Measurements from ENCODE around the gene CCDC83. TPM values are rescaled to one million over a fixed set of nuclear protein-coding genes. Genes with fewer than 3 reads are reported as not detected.

The CCDC83 gene
- total and polyA plus RNA-seq, 5 donors: not detected

DNA sequence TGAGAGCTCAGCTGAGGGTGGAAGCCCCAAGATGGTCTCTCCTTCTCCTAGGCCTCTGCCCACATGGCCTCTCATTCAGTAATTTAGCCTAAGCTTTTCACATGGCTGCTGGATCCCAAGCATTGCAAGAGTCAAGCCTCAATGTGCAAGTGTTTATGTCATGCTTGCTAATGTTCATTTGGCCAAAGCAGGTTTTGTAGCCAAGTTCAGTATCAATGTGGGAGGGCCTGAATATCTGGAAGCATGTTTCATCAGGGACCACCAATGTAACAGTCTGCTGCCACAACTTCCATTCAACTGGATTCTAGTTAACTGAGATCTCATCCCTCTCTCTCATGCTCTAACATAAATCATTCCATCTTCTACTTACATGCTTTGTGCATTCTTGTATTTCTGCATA, 35.7 kb upstream of the CCDC83 start:
- no peak for DNase-seq
- intact Hi-C loops (cut with DNase I): no loop called here
- no peaks in the 10 kb centered on the region for H3K9me3 ChIP-seq (ENCODE audit: control insufficient read depth, low read length)

DNA sequence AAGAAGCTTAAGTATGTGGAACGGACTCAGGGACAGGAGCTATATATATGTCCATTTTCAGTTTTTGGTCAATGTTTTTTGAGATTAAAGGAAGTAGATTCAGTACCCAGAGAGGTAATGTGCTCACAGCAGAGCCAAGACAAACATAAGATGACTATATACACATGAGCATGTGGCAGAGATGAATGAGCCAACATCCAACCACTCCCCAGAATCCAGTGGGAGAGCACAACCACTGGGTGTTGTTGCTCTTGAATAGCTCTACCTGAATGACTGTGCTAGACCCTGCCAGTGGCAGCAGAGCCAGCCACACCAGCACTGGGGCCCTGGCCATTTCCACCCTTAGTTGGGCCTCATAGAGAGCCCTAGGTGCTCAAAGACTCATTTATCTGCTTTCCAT, 33.5 kb upstream of the CCDC83 start:
- 81% methylated on average over 1 of the region's 1 CpG for WGBS
- ATAC-seq (no peak), DNase-seq (no peak)
- Histone ChIP-seq H3K27ac (ENCODE audit: low read length) (no peak overlapping the region), H3K27me3 (ENCODE audit: control insufficient read depth, insufficient read depth) (no peaks in the 10 kb centered on the region), H3K4me3 (ENCODE audit: low read length) (no peak overlapping the region), H3K9me3 (ENCODE audit: control insufficient read depth, low read length) (no peaks in the 10 kb centered on the region), H3K4me1 (ENCODE audit: control insufficient read depth, insufficient read depth, low read length) (peaks cover 3% of the 10 kb centered on the region)
- intact Hi-C loops (cut with DNase I): loop anchor here in 2 of 4 donors (10.0 kb wide), 2 partner anchors 127 to 227 kb away; no protein-coding TSS in a partner anchor

More for the DNA sequence above, 35.7 kb upstream of the CCDC83 start:
- Histone ChIP-seq H3K27ac (ENCODE audit: low read length) (no peak overlapping the region), H3K27me3 (ENCODE audit: control insufficient read depth, insufficient read depth) (no peaks in the 10 kb centered on the region), H3K4me3 (ENCODE audit: low read length) (no peak overlapping the region), H3K4me1 (ENCODE audit: control insufficient read depth, insufficient read depth, low read length) (peaks cover 3% of the 10 kb centered on the region)
- ATAC-seq: no peak

DNA sequence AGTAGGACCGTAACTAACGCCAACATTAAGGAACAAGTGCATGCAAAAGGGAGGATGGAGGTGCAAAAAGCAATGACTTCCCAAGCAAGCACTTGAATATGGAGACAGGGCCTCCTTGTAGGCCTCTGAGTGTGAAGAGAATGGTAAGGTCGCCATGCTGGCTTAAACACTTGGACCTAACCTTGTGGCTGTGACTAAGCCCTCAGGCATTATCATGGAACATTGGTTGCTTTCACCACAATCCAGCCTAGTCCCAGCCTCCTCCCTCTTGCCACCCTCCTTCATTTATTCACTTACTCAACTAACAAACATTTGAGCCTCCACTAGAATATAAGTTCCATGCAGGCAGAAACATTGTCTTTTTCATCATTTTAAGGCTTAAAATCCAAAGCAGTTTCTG, 32.4 kb upstream of the CCDC83 start:
- Histone ChIP-seq H3K9me3 (ENCODE audit: control insufficient read depth, low read length) (no peaks in the 10 kb centered on the region), H3K4me1 (ENCODE audit: control insufficient read depth, insufficient read depth, low read length) (peaks cover 3% of the 10 kb centered on the region), H3K27ac (ENCODE audit: low read length) (no peak overlapping the region), H3K27me3 (ENCODE audit: control insufficient read depth, insufficient read depth) (no peaks in the 10 kb centered on the region), H3K4me3 (ENCODE audit: low read length) (no peak overlapping the region)
- 97% methylated on average over 3 of the region's 3 CpGs for WGBS
- ATAC-seq: no peak
- intact Hi-C loops (cut with DNase I): loop anchor here in 2 of 4 donors (10.0 kb wide), 2 partner anchors 128 to 228 kb away; no protein-coding TSS in a partner anchor
- DNase-seq: no peak

DNA sequence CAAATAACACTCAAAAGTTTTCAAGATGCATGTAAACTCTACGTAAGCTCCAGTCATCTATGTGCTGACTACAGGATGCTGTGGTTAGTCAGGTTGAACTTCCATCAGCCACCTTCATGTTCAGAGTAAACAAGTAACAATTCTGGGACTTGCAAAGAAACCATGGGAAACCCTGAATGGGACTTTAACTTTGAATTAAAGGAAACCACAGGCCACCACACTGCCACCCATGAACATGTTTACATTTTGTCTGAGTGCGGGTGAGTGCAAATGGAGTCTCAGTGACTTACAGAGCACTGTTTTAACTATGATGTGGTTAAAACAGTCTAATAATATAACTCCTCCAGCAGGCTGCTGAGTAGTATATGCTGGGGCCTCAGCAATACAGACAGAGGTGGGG, 31.4 kb upstream of the CCDC83 start:
- WGBS: 91% methylated on average over 2 of the region's 2 CpGs
- intact Hi-C loops (cut with DNase I): loop anchor here in 2 of 4 donors (10.0 kb wide), 2 partner anchors 129 to 229 kb away; no protein-coding TSS in a partner anchor
- Histone ChIP-seq H3K9me3 (ENCODE audit: control insufficient read depth, low read length) (no peaks in the 10 kb centered on the region), H3K4me3 (ENCODE audit: low read length) (no peak overlapping the region), H3K27me3 (ENCODE audit: control insufficient read depth, insufficient read depth) (no peaks in the 10 kb centered on the region), H3K27ac (ENCODE audit: low read length) (no peak overlapping the region), H3K4me1 (ENCODE audit: control insufficient read depth, insufficient read depth, low read length) (peaks cover 3% of the 10 kb centered on the region)
- ATAC-seq (no peak), DNase-seq (no peak)

DNA sequence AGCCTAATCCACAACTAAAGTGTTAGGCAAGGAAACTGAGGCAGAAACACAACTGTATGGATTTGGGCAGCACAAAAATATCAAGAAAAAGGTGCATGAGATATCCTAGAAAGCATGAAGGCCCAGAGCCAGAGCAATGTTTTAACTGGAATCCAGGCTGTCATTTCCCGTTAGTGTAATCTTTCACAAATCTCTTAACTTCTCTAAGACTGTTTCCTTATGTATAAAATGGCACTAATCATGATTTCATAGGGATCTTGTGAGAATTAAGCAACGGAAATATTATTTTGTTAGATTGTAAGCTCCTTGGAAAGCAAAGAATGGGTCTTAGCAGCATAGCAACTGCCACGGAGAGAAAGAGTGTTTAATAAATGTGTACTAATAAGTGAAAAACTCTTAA, 29.6 kb upstream of the CCDC83 start:
- DNase-seq (no peak), ATAC-seq (no peak)
- intact Hi-C loops (cut with DNase I): loop anchor here in 3 of 4 donors (5.0 to 10.0 kb wide), 4 partner anchors 131 to 231 kb away; no protein-coding TSS in a partner anchor
- Histone ChIP-seq H3K4me1 (ENCODE audit: control insufficient read depth, insufficient read depth, low read length) (peaks cover 3% of the 10 kb centered on the region), H3K27ac (ENCODE audit: low read length) (no peak overlapping the region), H3K27me3 (ENCODE audit: control insufficient read depth, insufficient read depth) (no peaks in the 10 kb centered on the region), H3K4me3 (ENCODE audit: low read length) (no peak overlapping the region), H3K9me3 (ENCODE audit: control insufficient read depth, low read length) (no peaks in the 10 kb centered on the region)
- WGBS: 68% methylated on average over 3 of the region's 3 CpGs

DNA sequence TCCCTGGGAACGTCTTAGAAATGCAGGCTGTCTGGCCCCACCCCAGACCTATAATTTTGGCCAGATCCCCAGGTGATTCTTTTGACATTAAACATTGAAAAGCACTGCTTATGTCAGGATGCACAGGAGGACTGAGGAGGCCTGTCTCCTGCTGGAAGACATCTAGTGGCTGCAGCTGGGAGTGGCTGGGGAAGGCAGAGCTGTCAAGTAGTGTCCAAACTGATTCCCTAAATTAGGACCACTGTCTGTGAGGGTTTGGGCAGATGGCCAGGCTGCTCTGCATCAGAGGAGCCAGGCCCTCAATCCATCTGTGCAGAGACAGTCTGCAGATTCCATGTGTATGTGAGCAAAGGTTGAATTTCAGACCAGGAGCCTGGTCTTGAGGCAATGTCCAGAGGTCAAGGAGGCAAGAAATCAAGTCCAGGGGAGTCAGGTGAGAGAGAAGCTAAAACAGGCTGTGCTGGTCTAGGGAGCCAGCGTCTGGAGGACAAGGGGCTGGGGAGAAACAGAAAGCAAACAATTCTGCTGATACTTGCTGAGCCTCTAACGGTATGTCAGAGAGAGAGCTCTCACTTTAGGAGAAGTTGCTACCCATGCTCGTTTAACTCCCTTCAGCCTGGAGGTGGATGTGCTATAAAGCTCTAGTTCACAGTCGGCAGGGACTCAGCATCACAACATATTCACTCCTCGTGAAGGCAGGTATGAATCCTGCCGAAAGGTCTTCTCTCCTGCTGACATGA, 28.9 kb upstream of the CCDC83 start:
- Histone ChIP-seq H3K9me3 (ENCODE audit: control insufficient read depth, low read length) (no peaks in the 10 kb centered on the region), H3K4me3 (ENCODE audit: low read length) (no peak overlapping the region), H3K27ac (ENCODE audit: low read length) (no peak overlapping the region), H3K4me1 (ENCODE audit: control insufficient read depth, insufficient read depth, low read length) (peaks cover 3% of the 10 kb centered on the region), H3K27me3 (ENCODE audit: control insufficient read depth, insufficient read depth) (no peaks in the 10 kb centered on the region)
- ATAC-seq (peak; percentile 64 to 81), DNase-seq (peak; percentile 20 to 69 (median 68))
- intact Hi-C loops (cut with DNase I): loop anchor here in 3 of 4 donors (5.0 to 10.0 kb wide), 4 partner anchors 131 to 231 kb away; no protein-coding TSS in a partner anchor
- WGBS: 70% methylated on average over 7 of the region's 7 CpGs

DNA sequence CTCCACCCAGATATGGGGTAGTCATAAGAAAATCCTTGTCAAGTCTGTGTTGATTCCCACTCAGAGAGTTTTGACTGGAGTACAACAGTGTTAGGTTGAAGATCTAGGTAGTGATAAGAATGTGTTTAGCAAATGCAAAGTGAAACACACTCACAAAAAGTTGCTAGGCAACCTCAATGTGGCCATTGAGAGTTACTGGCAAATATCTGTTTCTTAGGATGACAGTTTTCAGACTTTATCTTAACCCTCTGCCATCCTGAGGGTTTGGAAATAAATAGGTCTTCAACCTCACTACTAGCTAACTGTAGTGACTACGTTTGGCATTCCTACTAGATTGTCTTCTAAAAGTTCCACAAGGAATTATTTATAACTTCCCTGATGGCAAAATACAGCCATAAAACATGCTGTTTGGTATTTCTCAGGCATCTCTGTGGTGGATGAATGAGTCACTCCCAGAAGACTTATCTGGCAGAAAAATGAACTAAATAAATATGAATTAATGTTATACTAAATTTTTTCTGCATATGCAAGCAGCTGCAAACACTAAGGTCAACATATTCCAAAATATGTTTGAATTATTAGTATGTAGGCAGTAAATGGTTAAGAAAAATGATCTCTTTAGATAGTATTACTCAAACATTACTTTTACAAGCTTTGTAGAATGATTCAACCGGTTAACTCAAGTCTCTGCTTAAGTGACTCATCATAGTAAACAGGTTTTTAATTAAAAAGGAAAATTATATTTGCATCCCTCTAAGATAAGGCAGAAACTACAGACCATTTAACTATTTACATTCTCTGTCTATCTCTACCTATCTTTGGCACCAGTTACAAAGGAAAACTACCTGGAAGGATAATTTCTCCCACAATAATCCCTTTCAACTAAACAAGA, 27.2 kb upstream of the CCDC83 start:
- ATAC-seq: no peak
- Histone ChIP-seq H3K9me3 (ENCODE audit: control insufficient read depth, low read length) (no peaks in the 10 kb centered on the region), H3K27ac (ENCODE audit: low read length) (no peak overlapping the region), H3K4me3 (ENCODE audit: low read length) (no peak overlapping the region), H3K27me3 (ENCODE audit: control insufficient read depth, insufficient read depth) (no peaks in the 10 kb centered on the region), H3K4me1 (ENCODE audit: control insufficient read depth, insufficient read depth, low read length) (no peaks in the 10 kb centered on the region)
- 35% methylated on average over 2 of the region's 2 CpGs for WGBS
- DNase-seq: no peak
- intact Hi-C loops (cut with DNase I): loop anchor here in 3 of 4 donors (5.0 to 10.0 kb wide), 4 partner anchors 133 to 233 kb away; no protein-coding TSS in a partner anchor

DNA sequence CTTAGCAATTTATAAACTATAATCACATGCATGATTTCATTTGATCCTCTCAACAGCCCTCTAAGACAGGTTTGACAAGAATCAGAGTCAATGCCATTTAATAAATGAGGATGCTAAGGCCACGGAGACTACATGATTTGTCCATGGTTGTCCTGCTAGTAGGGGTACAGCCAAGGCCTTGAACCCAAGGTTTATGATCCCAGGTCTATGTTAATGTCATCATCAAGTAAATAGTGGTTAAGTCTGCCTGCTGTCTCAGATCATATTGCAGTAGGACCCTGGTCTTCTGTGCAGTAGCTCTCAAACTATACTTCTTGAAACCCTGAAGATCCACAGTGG, 26.6 kb upstream of the CCDC83 start:
- Histone ChIP-seq H3K9me3 (ENCODE audit: control insufficient read depth, low read length) (no peaks in the 10 kb centered on the region), H3K27ac (ENCODE audit: low read length) (no peak overlapping the region), H3K4me1 (ENCODE audit: control insufficient read depth, insufficient read depth, low read length) (no peaks in the 10 kb centered on the region), H3K27me3 (ENCODE audit: control insufficient read depth, insufficient read depth) (no peaks in the 10 kb centered on the region), H3K4me3 (ENCODE audit: low read length) (no peak overlapping the region)
- 80% methylated on average over 1 of the region's 1 CpG for WGBS
- intact Hi-C loops (cut with DNase I): loop anchor here in 3 of 4 donors (5.0 to 10.0 kb wide), 4 partner anchors 134 to 234 kb away; no protein-coding TSS in a partner anchor
- ATAC-seq: no peak
- DNase-seq: no peak

DNA sequence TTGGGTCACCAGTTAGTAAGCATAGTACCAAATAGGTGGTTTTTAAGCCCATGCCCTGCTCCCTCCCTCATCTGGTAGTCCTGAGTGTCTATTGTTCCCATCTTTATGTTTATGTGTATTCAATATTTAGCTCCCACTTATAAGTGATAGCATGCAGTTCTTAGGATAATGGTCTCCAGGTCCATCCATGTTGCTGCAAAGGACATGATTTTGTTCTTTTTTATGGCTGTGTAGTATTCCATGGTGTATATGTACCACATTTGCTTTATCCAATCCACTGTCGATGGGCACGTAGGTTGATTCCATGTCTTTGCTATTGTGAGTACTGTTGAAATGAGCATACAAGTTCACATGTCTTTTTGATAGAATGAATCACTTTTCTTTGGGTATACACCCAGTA, 26.0 kb upstream of the CCDC83 start:
- ATAC-seq: no peak
- no peak for DNase-seq
- H3K4me1 ChIP-seq (ENCODE audit: control insufficient read depth, insufficient read depth, low read length): no peaks in the 10 kb centered on the region
- WGBS: 96% methylated on average over 2 of the region's 2 CpGs
- H3K27me3 ChIP-seq (ENCODE audit: control insufficient read depth, insufficient read depth): no peaks in the 10 kb centered on the region
- no peaks in the 10 kb centered on the region for H3K9me3 ChIP-seq (ENCODE audit: control insufficient read depth, low read length)
- no peak overlapping the region for H3K27ac ChIP-seq (ENCODE audit: low read length)
- H3K4me3 ChIP-seq (ENCODE audit: low read length): no peak overlapping the region
- intact Hi-C loops (cut with DNase I): loop anchor here in 3 of 4 donors (5.0 to 10.0 kb wide), 4 partner anchors 134 to 234 kb away; no protein-coding TSS in a partner anchor

DNA sequence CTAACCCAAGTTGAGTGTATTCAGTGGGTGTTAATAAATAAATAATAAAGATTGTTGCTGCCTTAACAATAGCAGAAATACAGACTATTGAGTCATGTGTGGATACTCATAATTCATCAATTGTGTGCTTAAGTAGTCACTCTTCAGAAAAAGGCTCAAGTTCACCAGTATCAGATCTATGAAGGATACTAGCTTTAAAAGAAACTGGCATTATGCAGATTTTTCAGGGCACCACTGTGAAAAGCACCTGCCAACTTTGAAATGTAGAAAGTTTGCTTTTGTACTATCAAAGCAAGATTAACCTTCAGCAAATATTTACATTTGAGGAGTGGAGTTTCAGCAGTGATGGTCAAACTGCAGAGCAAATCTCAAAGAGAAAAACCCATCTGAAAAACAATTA, 24.1 kb upstream of the CCDC83 start:
- DNase-seq: no peak
- Histone ChIP-seq H3K4me3 (ENCODE audit: low read length) (no peak overlapping the region), H3K4me1 (ENCODE audit: control insufficient read depth, insufficient read depth, low read length) (no peaks in the 10 kb centered on the region), H3K9me3 (ENCODE audit: control insufficient read depth, low read length) (no peaks in the 10 kb centered on the region), H3K27me3 (ENCODE audit: control insufficient read depth, insufficient read depth) (no peaks in the 10 kb centered on the region), H3K27ac (ENCODE audit: low read length) (no peak overlapping the region)
- no peak for ATAC-seq
- intact Hi-C loops (cut with DNase I): no loop called here

DNA sequence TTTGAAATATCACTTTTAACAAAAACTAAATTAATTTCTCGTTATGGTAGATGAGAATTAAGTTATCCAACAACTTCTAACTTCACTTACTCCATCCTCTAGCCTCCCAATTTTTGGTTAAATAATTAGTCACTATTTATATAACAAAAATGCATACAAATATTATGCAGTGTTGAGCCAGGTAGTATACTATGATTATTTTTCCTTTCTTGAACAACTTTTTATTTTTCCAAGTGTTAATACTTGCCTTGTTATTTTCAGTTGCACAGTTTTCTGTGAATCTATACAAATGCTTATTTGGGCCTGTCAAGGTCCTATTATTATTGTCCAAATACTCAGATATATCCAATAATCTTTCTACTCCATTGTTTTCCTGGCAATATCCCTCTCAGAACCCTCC, 19.9 kb upstream of the CCDC83 start:
- WGBS: 86% methylated on average over 1 of the region's 1 CpG
- no peak for DNase-seq
- H3K27me3 ChIP-seq (ENCODE audit: control insufficient read depth, insufficient read depth): no peaks in the 10 kb centered on the region

More for the DNA sequence above, 19.9 kb upstream of the CCDC83 start:
- Histone ChIP-seq H3K4me3 (ENCODE audit: low read length) (no peak overlapping the region), H3K27ac (ENCODE audit: low read length) (no peak overlapping the region), H3K4me1 (ENCODE audit: control insufficient read depth, insufficient read depth, low read length) (no peaks in the 10 kb centered on the region), H3K9me3 (ENCODE audit: control insufficient read depth, low read length) (no peaks in the 10 kb centered on the region)
- no peak for ATAC-seq
- intact Hi-C loops (cut with DNase I): no loop called here

All from right cardiac atrium (tissue), 5 donors.